NAMALWA (cell line): ENCODE data around the gene KLF14.
"Not testable (repeated sequence)": the region's sequence is repeated elsewhere in the genome, so short reads cannot be mapped to it uniquely, and the experiment has no call there.

Experiments
- DNase-seq: peaks from one replicate; pipeline ENCODE4 v3.0.0-alpha.2; 2015; ENCODE audit warnings: low spot score

KLF14 gene

GRCh38 chr7:130733931-130734814 is at the start of gene KLF14:
KLF14 (minus strand) TSS chr7:130734207; CDS start chr7:130734033, 174 bp downstream.
- DNase-seq: peak; percentile 35

- DNase-seq: no peak
Observed at GRCh38 chr7:130781346-130781745, 47.3 kb upstream of the KLF14 start.

DNA sequence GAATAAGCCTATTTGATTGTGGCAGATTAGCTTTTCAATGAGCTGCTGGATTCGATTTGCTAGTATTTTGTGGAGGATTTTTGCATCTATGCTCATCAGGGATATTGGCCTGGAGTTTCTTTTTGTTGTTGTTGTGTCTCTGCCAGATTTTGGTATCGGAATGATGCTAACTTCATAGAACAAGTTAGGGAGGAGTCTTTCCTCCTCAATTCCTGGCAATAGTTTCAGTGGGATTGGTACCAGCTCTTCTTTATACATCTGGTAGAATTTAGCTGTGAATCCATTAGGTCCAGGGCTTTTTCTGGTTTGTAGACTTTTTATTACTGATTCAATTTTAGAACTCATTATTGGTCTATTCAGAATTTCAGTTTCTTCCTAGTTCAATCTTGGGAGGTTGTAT is 43.4 kb upstream of the KLF14 start:
- no peak for DNase-seq

DNA sequence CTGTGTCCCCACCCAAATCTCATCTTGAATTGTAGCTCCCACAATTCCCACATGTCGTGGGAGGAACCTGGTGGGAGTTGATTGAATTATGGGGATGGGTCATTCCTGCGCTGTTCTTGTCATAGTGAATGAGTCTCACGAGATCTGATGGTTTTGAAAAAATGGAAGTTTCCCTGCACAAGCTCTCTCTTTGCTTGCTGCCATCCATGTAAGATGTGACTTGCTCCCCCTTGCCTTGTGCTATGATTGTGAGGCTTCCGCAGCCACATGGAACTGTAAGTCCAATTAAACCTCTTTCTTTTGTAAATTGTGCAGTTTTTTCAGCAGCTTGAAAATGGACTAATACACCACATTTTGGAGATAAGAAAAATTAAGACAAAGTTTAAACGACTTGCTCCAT is 38.4 kb upstream of the KLF14 start:
- DNase-seq: not testable (repeated sequence)

DNA sequence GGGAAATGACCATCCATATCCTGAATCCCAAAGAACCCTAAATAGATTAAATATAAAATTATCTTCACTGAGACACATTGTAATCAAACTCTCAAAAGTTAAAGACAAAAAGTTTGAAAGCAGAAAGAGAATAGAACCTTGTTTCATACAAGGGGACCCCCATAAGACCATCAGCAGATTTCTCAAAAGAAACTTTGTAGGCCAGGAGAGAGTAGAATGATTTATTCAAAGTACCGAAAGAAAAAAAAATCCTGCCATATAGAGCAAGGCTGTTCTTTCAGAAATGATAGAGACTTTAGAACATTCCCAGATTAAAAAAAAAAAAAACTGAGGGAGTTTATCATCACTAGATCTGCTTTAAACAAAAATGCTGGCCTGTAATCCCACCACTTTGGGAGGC is 34.8 kb upstream of the KLF14 start:
- no peak for DNase-seq

DNA sequence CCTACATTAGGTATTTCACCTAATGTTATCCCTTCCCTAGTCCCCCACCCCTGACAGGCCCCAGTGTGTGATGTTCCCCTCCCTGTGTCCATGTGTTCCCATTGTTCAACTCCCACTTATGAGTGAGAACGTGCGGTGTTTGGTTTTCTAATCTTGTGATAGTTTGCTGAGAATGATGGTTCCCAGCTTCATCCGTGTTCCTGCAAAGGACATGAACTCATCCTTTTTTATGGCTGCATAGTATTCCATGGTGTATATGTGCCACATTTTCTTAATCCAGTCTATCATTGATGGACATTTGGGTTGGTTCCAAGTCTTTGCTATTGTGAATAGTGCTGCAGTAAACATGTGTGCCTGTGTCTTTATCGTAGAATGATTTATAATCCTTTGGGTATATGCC is 30.6 kb upstream of the KLF14 start:
- not testable (repeated sequence) for DNase-seq

DNA sequence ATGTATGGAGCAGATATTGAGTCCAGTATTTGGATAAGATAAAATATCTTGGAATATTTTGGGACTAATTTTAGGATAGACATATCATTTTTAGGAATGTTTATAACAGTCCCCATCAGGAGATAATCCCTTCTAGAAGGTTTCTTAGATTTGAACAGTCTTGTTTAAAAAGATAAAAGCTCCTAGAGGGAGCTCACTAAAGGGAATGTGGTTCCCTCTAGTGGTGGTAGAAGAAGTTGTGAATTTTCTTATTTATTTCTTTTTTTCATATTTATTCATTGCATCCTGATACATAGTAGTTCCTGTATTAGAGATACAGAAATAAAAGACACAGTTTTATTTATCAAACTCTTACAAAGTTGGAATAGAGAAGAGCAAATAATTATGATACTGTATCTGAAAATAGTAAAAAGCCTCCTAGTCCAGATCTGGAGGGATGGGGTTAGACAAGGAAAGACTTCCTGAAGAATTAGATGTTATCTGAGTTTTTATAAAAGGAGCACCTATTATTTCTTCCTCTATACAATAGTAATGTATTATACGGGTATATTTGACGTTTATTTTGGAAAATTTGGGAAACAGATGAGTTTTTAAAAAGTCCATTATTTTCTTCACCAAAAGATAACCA is 24.5 kb upstream of the KLF14 start:
- peak; percentile 82 for DNase-seq

DNA sequence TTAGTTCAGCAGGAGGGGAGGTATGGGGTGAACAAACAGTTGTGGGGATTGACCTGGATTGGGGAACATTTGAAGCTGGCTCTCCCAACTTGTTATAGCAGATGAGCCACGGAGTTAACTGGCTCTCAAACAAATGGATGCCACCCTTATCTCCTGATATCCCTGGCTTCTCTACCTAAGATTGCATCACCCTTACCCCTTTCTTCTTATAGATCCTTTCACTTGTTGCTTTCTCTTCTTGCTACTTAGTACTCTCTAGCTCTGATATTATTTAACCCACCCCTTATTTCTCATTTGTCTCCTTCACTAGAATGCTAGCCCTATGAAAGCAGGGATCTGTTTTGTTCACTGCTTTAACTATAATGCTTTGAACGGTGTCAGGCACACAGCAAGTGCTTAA is 22.3 kb upstream of the KLF14 start:
- no peak for DNase-seq

DNA sequence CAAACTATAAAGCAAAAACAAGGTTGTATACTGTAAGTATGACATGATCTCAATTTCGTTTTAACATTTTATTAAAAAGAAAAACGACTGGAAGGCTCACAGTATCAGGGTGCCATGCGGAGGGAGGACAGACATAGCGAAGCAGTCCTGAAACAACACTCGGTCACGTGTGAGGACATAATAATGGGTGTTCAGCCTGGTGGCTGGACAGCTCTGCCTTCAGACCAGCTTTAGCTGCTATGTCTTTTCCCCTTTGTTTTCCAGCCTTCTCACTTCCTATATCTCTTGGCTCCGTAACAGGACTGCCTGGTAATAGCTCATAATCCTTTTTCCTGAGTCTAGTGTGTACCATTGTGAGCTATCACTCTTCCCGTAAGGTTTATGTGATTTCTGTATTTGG is 18.4 kb upstream of the KLF14 start:
- no peak for DNase-seq

- no peak for DNase-seq
Observed at GRCh38 chr7:130750755-130751154, 16.7 kb upstream of the KLF14 start.

DNA sequence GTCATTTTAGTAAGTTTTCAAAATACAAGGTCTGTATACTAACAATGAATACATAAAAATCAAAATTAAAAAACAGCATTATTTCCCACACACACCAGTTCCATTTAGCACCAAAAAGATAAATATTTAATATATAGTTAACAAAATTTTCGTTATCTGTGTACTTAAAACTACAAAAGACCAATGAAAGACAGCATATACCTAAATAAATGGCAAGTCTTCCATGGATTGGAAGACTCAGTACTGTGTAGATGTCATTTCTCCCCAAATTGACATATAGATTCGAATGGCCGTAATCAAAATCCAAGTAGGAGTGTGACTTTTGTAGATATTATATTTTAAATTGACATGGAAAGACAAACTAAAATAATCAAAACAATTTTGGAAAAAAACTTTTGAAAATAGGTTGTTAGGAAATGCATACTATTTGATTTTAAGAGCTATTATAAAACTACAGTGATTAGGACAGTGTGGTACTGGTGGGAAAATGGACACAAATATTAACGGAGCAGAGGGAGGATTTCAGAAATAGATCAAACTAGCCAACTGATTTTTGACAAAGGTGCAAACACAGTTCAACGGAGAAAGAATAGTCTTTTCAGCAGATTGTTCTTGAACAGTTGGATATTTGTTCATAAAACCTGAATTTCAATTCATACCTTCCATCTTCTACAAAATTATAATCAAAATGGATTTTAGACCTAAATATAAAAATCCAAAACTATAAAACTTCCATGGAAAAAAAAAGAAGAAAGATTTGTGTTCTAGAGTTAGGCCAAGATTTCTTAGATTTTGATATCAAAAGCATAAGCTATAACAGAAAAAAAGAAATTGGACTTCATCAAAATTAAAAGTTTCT is 14.8 kb upstream of the KLF14 start:
- DNase-seq: no peak

GRCh38 chr7:130741331-130741995 is 7.5 kb upstream of the KLF14 start:
- peak; percentile 64 for DNase-seq

DNA sequence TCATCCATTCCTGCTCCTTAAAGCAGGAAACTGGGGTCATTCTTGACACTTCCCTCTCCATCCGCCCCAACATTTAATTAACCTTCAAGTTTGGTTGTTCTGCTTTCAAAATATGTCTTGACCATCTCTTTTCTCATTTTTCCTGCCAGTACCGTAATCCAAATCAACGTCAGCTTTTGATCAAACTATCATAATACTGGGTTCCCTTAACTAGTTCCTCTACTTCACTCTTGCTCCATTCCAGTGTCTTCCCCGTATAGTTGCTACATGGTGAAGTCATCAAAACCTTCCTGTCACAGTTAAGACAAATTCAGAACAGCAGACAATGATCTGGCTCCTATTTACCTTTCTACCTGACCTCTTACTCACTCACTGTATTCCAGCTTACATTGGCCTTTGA is 6.6 kb upstream of the KLF14 start:
- DNase-seq: no peak

GRCh38 chr7:130736298-130736900 is 2.4 kb upstream of the KLF14 start:
- no peak for DNase-seq

- no peak for DNase-seq
Observed at GRCh38 chr7:130734815-130735716, 1.1 kb upstream of the KLF14 start.

DNA sequence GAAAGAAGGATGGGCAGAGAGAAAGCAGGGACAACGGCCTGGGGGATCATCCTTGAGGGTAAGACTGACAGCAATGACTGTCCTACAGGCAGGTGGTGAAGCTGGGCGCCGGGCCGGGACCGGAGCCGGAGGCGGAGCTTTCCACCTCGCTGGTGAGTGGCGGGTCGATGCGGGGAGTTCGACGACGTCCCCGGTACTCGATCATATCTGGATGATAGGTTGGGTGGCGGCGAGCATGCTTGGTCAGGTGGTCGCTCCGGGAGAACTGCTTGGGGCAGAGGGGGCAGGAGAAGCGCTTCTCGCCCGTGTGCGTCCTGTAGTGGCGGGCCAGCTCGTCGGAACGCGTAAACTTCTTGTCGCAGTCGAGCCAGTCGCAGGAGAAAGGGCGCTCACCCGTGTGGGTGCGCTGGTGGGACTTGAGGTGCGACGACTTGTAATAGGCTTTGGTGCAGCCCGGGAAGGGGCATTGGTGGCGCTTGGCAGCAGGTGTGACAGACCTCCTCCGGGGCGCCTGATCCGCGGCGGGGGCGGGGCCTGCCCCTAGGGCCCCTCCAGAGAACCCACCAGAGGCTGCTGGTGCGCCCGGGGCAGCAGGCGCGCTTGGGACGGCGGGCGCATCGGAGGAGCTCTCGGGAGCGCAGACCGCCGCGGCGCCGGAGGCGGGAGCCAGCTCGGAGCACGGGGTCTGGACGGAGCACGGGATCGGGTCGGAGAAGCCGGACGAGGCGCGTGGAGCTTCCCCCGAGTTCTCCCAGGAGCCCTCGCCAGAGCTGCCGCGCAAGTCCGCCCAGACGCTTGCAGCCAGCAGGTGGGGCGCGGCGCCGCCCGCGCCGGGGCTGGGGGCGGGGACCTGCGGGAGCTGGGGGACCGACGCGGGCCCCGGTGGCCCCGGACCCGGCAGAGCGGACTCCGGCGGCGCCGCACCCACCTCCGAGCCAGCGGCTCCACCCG is 752 bp downstream of the KLF14 start:
- no peak for DNase-seq

DNA sequence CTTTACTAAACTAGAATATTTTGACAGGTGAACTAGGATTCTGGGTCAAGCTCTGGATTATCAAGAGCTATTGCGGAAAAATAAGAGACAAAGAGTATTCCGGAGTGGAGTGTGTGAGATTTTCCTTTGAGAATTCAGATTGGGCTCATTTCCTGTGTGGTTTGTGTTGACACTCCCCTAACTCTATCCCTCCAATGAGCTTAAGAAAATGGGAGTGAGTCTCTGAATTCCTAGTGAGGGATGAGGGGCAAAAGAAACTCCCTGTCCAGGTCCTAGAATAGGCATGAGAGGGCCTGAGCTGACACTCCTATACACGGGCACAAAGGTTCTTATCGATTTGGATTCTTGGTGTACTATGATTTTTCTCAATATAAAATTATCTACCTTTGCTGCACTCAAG is 10.2 kb downstream of the KLF14 start:
- DNase-seq: no peak

DNA sequence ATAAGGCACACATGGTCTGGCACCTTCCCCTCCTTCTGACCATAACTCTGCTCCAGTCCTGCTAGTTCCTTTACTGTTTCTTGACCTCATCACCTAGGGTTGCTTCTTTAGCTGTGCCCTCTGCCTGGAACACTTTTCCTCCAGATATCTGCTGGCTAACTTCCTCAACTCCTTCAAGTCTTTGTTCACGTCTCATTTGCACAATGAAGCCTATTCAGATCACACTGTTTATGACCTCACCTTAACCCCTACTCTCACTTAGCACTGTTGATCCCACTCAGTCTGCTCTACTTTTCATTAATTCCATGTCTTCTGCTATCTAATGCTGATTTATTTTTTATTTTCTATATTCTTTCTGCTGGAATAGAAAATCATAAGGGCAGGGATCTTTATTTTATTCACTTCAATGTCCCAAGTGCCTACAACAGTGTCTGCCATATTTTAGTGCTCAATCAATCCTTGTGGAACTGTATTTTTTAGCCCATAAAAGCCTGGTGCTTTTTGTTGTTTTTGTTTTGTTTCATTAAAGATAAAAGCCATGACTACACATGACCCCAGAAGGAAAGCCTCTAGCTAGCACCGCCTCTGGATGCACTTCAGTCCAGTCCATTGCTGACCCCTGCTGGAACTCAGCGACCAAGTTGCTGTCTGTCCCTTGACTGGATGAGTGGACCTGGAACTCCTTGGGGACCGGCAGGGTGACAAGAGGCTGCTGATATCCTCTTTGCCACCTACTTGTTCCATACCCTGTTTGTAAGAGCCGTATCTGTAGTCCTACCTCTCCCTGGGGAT is 12.3 kb downstream of the KLF14 start:
- DNase-seq: peak; percentile 22

- no peak for DNase-seq
Observed at GRCh38 chr7:130719541-130719940, 14.5 kb downstream of the KLF14 start.
